GM23338 (cell line): ENCODE data around the gene FAM124B. TPM values are rescaled to one million over a fixed set of nuclear protein-coding genes. Genes with fewer than 3 reads are reported as not detected.

ENCODE experiments used
- ATAC-seq: fragments of 200-7000 bp; cut with Tn5 transposase; 3 replicates; pipeline ENCODE4 v1.9.1; 2020
- DNase-seq: peaks from one replicate; pipeline ENCODE4 v3.0.0-alpha.2; 2015; ENCODE audit warnings: low spot score
- H2AFZ ChIP-seq: fragments of 200-600 bp; sonication (generic); 2 replicates; pipeline ENCODE4 v1.8.0; 2016; ENCODE audit warnings: antibody characterized with exemption, mild to moderate bottlenecking, moderate library complexity
- H3F3A ChIP-seq: fragments of 200-600 bp; sonication (generic); replicated peaks from 2 replicates; pipeline ENCODE4 v1.8.0; 2017; ENCODE audit warnings: antibody characterized with exemption, mixed run types, low read depth
- H3K27ac ChIP-seq: fragments of 200-600 bp; sonication (generic); 2 replicates; pipeline ENCODE4 v1.6.1; 2016; ENCODE audit warnings: low read depth
- H3K27me3 ChIP-seq: fragments of 200-600 bp; sonication (generic); 2 replicates; pipeline ENCODE4 v1.8.0; 2016; ENCODE audit warnings: mild to moderate bottlenecking, mixed run types, moderate library complexity; ENCODE audit not compliant: insufficient read depth
- H3K36me3 ChIP-seq: fragments of 200-600 bp; sonication (generic); 2 replicates; pipeline ENCODE4 v1.8.0; 2016; ENCODE audit warnings: mild to moderate bottlenecking; ENCODE audit not compliant: insufficient read depth
- H3K4me1 ChIP-seq: fragments of 200-600 bp; sonication (generic); 2 replicates; pipeline ENCODE4 v1.8.0; 2016; ENCODE audit warnings: mild to moderate bottlenecking, moderate library complexity; ENCODE audit not compliant: insufficient read depth
- H3K4me2 ChIP-seq: fragments of 200-600 bp; sonication (generic); 2 replicates; pipeline ENCODE4 v1.7.1; 2017; ENCODE audit warnings: mixed run types
- H3K4me3 ChIP-seq: fragments of 200-600 bp; sonication (generic); 2 replicates; pipeline ENCODE4 v1.6.1; 2016; ENCODE audit warnings: mixed run types
- H3K79me2 ChIP-seq: fragments of 200-600 bp; sonication (generic); replicated peaks from 2 replicates; pipeline ENCODE4 v1.8.0; 2017; ENCODE audit warnings: mild to moderate bottlenecking; ENCODE audit not compliant: insufficient read depth
- H3K9me2 ChIP-seq: fragments of 200-600 bp; sonication (generic); 2 replicates; pipeline ENCODE4 v1.8.0; 2017; ENCODE audit not compliant: insufficient read depth
- H4K20me1 ChIP-seq: fragments of 200-600 bp; sonication (generic); replicated peaks from 2 replicates; pipeline ENCODE4 v1.8.0; 2017; ENCODE audit warnings: mild to moderate bottlenecking; ENCODE audit not compliant: insufficient read depth
- H3K27ac Mint-ChIP-seq: 2 replicates; pipeline ENCODE4 v1.8.0; 2020; ENCODE audit warnings: inconsistent platforms, mild to moderate bottlenecking, moderate library complexity, mixed read lengths
- H3K27me3 Mint-ChIP-seq: 3 replicates; pipeline ENCODE4 v1.8.0; 2022; ENCODE audit warnings: low read depth, mild to moderate bottlenecking, moderate library complexity, mixed read lengths, inconsistent platforms; ENCODE audit not compliant: insufficient read depth, poor library complexity
- H3K36me3 Mint-ChIP-seq: 3 replicates; pipeline ENCODE4 v1.8.0; 2021; ENCODE audit warnings: low read depth, mild to moderate bottlenecking, inconsistent platforms, moderate library complexity, mixed read lengths
- H3K4me1 Mint-ChIP-seq: 3 replicates; pipeline ENCODE4 v1.8.0; 2020; ENCODE audit warnings: mild to moderate bottlenecking, inconsistent platforms, mixed read lengths
- H3K4me3 Mint-ChIP-seq: 3 replicates; pipeline ENCODE4 v1.8.0; 2021; ENCODE audit warnings: moderate library complexity, mild to moderate bottlenecking, inconsistent platforms, mixed read lengths
- H3K9me3 Mint-ChIP-seq: 3 replicates; pipeline ENCODE4 v1.8.0; 2020; ENCODE audit warnings: moderate library complexity, mild to moderate bottlenecking, inconsistent platforms, mixed read lengths
- EZH2 ChIP-seq: fragments of 200-600 bp; sonication (generic); IDR thresholded peaks from one replicate; pipeline ENCODE4 v1.8.0; 2017; ENCODE audit warnings: antibody characterized with exemption, mild to moderate bottlenecking, low read depth; ENCODE audit not compliant: unreplicated experiment
- NANOG ChIP-seq: IDR thresholded peaks from 2 replicates; pipeline ENCODE4 v1.6.1; 2016; ENCODE audit warnings: antibody characterized with exemption, borderline replicate concordance
- POLR2AphosphoS5 ChIP-seq: IDR thresholded peaks from 2 replicates; pipeline ENCODE4 v1.6.1; 2016; ENCODE audit warnings: antibody characterized with exemption, low read depth
- ZNF331 ChIP-seq: fragments of 250-450 bp; sonication (Bioruptor Pico); IDR thresholded peaks from 2 replicates; pipeline ENCODE4 v1.5.0; 2020; ENCODE audit warnings: low read depth, mild to moderate bottlenecking, moderate library complexity
- polyA plus RNA-seq: library from polyadenylated mRNA; unstranded; fragments of >200 nt; fragmentation: Nextera tagmentation; extraction: Ambion mirVana; gene quantifications from 2 replicates; pipeline ENCODE4 v1.2.1, GENCODE V29; 2016
- total RNA-seq: library from RNA; depleted of rRNA; stranded (reverse); fragments of >200 nt; shearing (Covaris generic); gene quantifications from 2 replicates; pipeline ENCODE4 v1.2.3, GENCODE V29; 2014
- TF ChIP-seq, protein P1 (sequence below): IDR thresholded peaks from one replicate; pipeline ENCODE4 v1.6.1; 2018; ENCODE audit warnings: antibody characterized with exemption; ENCODE audit not compliant: unreplicated experiment
- TF ChIP-seq, protein P2 (sequence below): fragments of 250-450 bp; sonication (Bioruptor Pico); IDR thresholded peaks from 2 replicates; pipeline ENCODE4 v1.5.0; 2020; ENCODE audit warnings: mild to moderate bottlenecking, moderate library complexity

The FAM124B gene
- total and polyA plus RNA-seq, 2 experiments from 2014 or later: 3.0 to 6.9 TPM

DNA sequence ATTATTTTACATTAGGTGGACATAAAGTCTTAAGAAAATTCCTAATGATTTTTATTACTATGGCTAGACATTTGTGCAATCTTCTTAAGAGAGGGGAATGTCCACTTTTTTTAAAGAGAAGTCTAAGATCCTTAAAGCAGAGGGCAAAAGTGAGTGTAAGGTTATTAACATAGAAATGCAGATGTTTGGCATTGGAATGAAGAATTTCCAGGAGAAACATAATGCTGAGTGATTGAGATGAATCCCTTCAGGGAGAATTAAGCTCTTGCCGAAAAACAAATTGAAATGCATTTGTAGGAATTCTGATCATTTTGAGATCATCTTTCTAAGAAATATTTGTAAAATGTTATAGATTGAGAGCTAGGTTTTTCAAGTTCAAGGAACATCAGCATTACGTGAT lies 15.0 kb downstream of the FAM124B start:
- ATAC-seq: no peak
- no peak for DNase-seq
- Mint-ChIP-seq H3K9me3 (no peaks in the 10 kb centered on the region), H3K27me3 (peaks cover 2% of the 10 kb centered on the region), H3K36me3 (no peaks in the 10 kb centered on the region), H3K4me3 (no peak overlapping the region), H3K4me1 (peaks cover 15% of the 10 kb centered on the region), H3K27ac (no peak overlapping the region)
- no peak overlapping the region for H3K4me2 ChIP-seq
- H3F3A ChIP-seq: no peaks in the 10 kb centered on the region
- TF ChIP-seq POLR2AphosphoS5 (no peak), ZNF331 (CRISPR knock-in tag) (no peak), EZH2 (no peak), NANOG (no peak)
- TF ChIP-seq, protein P1, sequence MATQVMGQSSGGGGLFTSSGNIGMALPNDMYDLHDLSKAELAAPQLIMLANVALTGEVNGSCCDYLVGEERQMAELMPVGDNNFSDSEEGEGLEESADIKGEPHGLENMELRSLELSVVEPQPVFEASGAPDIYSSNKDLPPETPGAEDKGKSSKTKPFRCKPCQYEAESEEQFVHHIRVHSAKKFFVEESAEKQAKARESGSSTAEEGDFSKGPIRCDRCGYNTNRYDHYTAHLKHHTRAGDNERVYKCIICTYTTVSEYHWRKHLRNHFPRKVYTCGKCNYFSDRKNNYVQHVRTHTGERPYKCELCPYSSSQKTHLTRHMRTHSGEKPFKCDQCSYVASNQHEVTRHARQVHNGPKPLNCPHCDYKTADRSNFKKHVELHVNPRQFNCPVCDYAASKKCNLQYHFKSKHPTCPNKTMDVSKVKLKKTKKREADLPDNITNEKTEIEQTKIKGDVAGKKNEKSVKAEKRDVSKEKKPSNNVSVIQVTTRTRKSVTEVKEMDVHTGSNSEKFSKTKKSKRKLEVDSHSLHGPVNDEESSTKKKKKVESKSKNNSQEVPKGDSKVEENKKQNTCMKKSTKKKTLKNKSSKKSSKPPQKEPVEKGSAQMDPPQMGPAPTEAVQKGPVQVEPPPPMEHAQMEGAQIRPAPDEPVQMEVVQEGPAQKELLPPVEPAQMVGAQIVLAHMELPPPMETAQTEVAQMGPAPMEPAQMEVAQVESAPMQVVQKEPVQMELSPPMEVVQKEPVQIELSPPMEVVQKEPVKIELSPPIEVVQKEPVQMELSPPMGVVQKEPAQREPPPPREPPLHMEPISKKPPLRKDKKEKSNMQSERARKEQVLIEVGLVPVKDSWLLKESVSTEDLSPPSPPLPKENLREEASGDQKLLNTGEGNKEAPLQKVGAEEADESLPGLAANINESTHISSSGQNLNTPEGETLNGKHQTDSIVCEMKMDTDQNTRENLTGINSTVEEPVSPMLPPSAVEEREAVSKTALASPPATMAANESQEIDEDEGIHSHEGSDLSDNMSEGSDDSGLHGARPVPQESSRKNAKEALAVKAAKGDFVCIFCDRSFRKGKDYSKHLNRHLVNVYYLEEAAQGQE: no peak
- TF ChIP-seq, protein P2, sequence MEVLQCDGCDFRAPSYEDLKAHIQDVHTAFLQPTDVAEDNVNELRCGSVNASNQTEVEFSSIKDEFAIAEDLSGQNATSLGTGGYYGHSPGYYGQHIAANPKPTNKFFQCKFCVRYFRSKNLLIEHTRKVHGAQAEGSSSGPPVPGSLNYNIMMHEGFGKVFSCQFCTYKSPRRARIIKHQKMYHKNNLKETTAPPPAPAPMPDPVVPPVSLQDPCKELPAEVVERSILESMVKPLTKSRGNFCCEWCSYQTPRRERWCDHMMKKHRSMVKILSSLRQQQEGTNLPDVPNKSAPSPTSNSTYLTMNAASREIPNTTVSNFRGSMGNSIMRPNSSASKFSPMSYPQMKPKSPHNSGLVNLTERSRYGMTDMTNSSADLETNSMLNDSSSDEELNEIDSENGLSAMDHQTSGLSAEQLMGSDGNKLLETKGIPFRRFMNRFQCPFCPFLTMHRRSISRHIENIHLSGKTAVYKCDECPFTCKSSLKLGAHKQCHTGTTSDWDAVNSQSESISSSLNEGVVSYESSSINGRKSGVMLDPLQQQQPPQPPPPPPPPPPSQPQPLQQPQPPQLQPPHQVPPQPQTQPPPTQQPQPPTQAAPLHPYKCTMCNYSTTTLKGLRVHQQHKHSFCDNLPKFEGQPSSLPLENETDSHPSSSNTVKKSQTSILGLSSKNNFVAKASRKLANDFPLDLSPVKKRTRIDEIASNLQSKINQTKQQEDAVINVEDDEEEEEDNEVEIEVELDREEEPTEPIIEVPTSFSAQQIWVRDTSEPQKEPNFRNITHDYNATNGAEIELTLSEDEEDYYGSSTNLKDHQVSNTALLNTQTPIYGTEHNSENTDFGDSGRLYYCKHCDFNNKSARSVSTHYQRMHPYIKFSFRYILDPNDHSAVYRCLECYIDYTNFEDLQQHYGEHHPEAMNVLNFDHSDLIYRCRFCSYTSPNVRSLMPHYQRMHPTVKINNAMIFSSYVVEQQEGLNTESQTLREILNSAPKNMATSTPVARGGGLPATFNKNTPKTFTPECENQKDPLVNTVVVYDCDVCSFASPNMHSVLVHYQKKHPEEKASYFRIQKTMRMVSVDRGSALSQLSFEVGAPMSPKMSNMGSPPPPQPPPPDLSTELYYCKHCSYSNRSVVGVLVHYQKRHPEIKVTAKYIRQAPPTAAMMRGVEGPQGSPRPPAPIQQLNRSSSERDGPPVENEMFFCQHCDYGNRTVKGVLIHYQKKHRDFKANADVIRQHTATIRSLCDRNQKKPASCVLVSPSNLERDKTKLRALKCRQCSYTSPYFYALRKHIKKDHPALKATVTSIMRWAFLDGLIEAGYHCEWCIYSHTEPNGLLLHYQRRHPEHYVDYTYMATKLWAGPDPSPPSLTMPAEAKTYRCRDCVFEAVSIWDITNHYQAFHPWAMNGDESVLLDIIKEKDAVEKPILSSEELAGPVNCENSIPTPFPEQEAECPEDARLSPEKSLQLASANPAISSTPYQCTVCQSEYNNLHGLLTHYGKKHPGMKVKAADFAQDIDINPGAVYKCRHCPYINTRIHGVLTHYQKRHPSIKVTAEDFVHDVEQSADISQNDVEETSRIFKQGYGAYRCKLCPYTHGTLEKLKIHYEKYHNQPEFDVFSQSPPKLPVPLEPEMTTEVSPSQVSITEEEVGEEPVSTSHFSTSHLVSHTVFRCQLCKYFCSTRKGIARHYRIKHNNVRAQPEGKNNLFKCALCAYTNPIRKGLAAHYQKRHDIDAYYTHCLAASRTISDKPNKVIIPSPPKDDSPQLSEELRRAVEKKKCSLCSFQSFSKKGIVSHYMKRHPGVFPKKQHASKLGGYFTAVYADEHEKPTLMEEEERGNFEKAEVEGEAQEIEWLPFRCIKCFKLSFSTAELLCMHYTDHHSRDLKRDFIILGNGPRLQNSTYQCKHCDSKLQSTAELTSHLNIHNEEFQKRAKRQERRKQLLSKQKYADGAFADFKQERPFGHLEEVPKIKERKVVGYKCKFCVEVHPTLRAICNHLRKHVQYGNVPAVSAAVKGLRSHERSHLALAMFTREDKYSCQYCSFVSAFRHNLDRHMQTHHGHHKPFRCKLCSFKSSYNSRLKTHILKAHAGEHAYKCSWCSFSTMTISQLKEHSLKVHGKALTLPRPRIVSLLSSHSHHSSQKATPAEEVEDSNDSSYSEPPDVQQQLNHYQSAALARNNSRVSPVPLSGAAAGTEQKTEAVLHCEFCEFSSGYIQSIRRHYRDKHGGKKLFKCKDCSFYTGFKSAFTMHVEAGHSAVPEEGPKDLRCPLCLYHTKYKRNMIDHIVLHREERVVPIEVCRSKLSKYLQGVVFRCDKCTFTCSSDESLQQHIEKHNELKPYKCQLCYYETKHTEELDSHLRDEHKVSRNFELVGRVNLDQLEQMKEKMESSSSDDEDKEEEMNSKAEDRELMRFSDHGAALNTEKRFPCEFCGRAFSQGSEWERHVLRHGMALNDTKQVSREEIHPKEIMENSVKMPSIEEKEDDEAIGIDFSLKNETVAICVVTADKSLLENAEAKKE (CRISPR knock-in tag): no peak
- H4K20me1 ChIP-seq: no peaks in the 10 kb centered on the region
- no peaks in the 10 kb centered on the region for H3K36me3 ChIP-seq
- no peak overlapping the region for H3K4me3 ChIP-seq
- H3K9me2 ChIP-seq: peaks cover 2% of the 10 kb centered on the region; the same call in 1 of the 2 replicates
- no peak overlapping the region for H2AFZ ChIP-seq
- no peaks in the 10 kb centered on the region for H3K27me3 ChIP-seq
- H3K4me1 ChIP-seq: peaks cover 9% of the 10 kb centered on the region; the same call in 1 of the 2 replicates
- no peak overlapping the region for H3K27ac ChIP-seq
- no peaks in the 10 kb centered on the region for H3K79me2 ChIP-seq
